ENCODE measurements around the gene DUSP1.
"Not testable (repeated sequence)": the region's sequence is repeated elsewhere in the genome, so short reads cannot be mapped to it uniquely, and the experiment has no call there.

- TF ChIP-seq CTCF, POLR2A (IDR thresholded peaks at IDR 0.05): not testable (repeated sequence)
Measured at GRCh38 chr5:172787538-172787937, 16.5 kb upstream of the DUSP1 start.
